Liver (tissue), 9 donors: ENCODE data around the gene ZNF793. TPM values are rescaled to one million over a fixed set of nuclear protein-coding genes. Genes with fewer than 3 reads are reported as not detected.

Experiments
- DNase-seq: peaks from one replicate; pipeline ENCODE4 v3.0.0-alpha.2; 2017; ENCODE audit warnings: low spot score
- H3K27ac ChIP-seq, 2 donors: one replicate each; pipeline ENCODE4 v1.7.0; 2013; ENCODE audit warnings: inconsistent platforms in 2 of 2, low read length in 2 of 2, control low read depth in 1 of 2, low read depth in 1 of 2, mild to moderate bottlenecking in 1 of 2
- H3K27me3 ChIP-seq, 4 donors: one replicate each; pipeline versions ENCODE4 v1.6.1 to v1.7.0; 2013; ENCODE audit warnings: low read length in 3 of 4, inconsistent platforms in 1 of 4, mild to moderate bottlenecking in 1 of 4, moderate library complexity in 1 of 4; ENCODE audit not compliant: control insufficient read depth in 4 of 4, insufficient read depth in 4 of 4
- H3K36me3 ChIP-seq, 4 donors: one replicate each; pipeline versions ENCODE4 v1.6.1 to v1.7.0; 2013; ENCODE audit warnings: low read length in 3 of 4, mild to moderate bottlenecking in 3 of 4, low read depth in 1 of 4, moderate library complexity in 1 of 4; ENCODE audit not compliant: control insufficient read depth in 4 of 4, insufficient read depth in 3 of 4
- H3K4me1 ChIP-seq, 4 donors: one replicate each; pipeline versions ENCODE4 v1.6.1 to v1.7.0; 2013; ENCODE audit warnings: low read length in 3 of 4, mild to moderate bottlenecking in 3 of 4, moderate library complexity in 1 of 4; ENCODE audit not compliant: control insufficient read depth in 4 of 4, insufficient read depth in 4 of 4
- H3K4me3 ChIP-seq, 3 donors: one replicate each; pipeline versions ENCODE4 v1.6.1 to v1.7.0; 2013; ENCODE audit warnings: low read length in 3 of 3, control low read depth in 1 of 3, low read depth in 1 of 3, mild to moderate bottlenecking in 1 of 3
- H3K9ac ChIP-seq, 2 donors: one replicate each; pipeline ENCODE4 v1.7.0; 2013; ENCODE audit warnings: low read length in 2 of 2, mild to moderate bottlenecking in 2 of 2, moderate library complexity in 2 of 2, control low read depth in 1 of 2, low read depth in 1 of 2
- H3K9me3 ChIP-seq, 4 donors: one replicate each; pipeline versions ENCODE4 v1.6.1 to v1.7.0; 2013; ENCODE audit warnings: low read length in 3 of 4; ENCODE audit not compliant: control insufficient read depth in 4 of 4
- ATF3 ChIP-seq: IDR thresholded peaks from 2 replicates; pipeline ENCODE4 v1.6.1; 2016; ENCODE audit warnings: antibody characterized with exemption
- CTCF ChIP-seq: fragments of 150-350 bp; IDR thresholded peaks from 2 replicates; pipeline ENCODE4 v1.5.1; 2017; ENCODE audit warnings: improper control_type of control experiment, low read depth, low read length; ENCODE audit not compliant: missing input control
- EGR1 ChIP-seq, 2 donors: IDR thresholded peaks; 2 replicates each; pipeline ENCODE4 v1.6.1; 2016 to 2018; ENCODE audit warnings: antibody characterized with exemption in 2 of 2, low read depth in 2 of 2
- FOXA1 ChIP-seq: IDR thresholded peaks from 2 replicates; pipeline ENCODE4 v1.6.1; 2016; ENCODE audit warnings: antibody characterized with exemption
- GABPA ChIP-seq, 2 donors: IDR thresholded peaks in 1 of 2; conservative IDR thresholded peaks in 1 of 2; 2 replicates each; pipeline ENCODE4 v1.6.1; 2016; ENCODE audit warnings: antibody characterized with exemption in 2 of 2, mild to moderate bottlenecking in 1 of 2, moderate library complexity in 1 of 2
- HNF4A ChIP-seq, 2 donors: conservative IDR thresholded peaks; 2 replicates each; pipeline ENCODE4 v1.6.1; 2016; ENCODE audit warnings: antibody characterized with exemption in 2 of 2, mild to moderate bottlenecking in 2 of 2
- JUND ChIP-seq, 2 donors: IDR thresholded peaks; 2 replicates each; pipeline ENCODE4 v1.6.1; 2016; ENCODE audit warnings: antibody characterized with exemption in 2 of 2
- MAX ChIP-seq: IDR thresholded peaks from 2 replicates; pipeline ENCODE4 v1.6.1; 2016; ENCODE audit warnings: antibody characterized with exemption
- NR2F2 ChIP-seq: IDR thresholded peaks from 2 replicates; pipeline ENCODE4 v1.6.1; 2016; ENCODE audit warnings: antibody characterized with exemption
- RAD21 ChIP-seq, 2 donors: IDR thresholded peaks; 2 replicates each; pipeline ENCODE4 v1.6.1; 2016; ENCODE audit warnings: antibody characterized with exemption in 2 of 2, mild to moderate bottlenecking in 2 of 2
- REST ChIP-seq: IDR thresholded peaks from 2 replicates; pipeline ENCODE4 v1.6.1; 2016; ENCODE audit warnings: antibody characterized with exemption, mild to moderate bottlenecking
- RXRA ChIP-seq, 2 donors: IDR thresholded peaks; 2 replicates each; pipeline ENCODE4 v1.6.1; 2017 to 2018; ENCODE audit warnings: antibody characterized with exemption in 2 of 2, mild to moderate bottlenecking in 1 of 2
- SP1 ChIP-seq: IDR thresholded peaks from 2 replicates; pipeline ENCODE4 v1.6.1; 2018; ENCODE audit warnings: antibody characterized with exemption, mild to moderate bottlenecking
- YY1 ChIP-seq: IDR thresholded peaks from 2 replicates; pipeline ENCODE4 v1.6.1; 2016; ENCODE audit warnings: antibody characterized with exemption, mild to moderate bottlenecking
- ZBTB33 ChIP-seq: IDR thresholded peaks from 2 replicates; pipeline ENCODE4 v1.6.1; 2016; ENCODE audit warnings: antibody characterized with exemption
- WGBS: extraction: QIAGEN DNeasy Blood & Tissue Kit; methylation state at CpG from one replicate; pipeline ENCODE4 v1.1.7; 2013; 5-methylcytosine and 5-hydroxymethylcytosine counted together
- polyA plus RNA-seq, 2 donors: library from polyadenylated mRNA; stranded (reverse) in 1 of 2; unstranded in 1 of 2; fragments of 200-250 nt in 1 of 2; fragments of >200 nt in 1 of 2; fragmentation: Nextera tagmentation in 1 of 2; extraction: Ambion mirVana in 1 of 2; gene quantifications; one replicate each; pipeline versions ENCODE4 v1.2.1 to v1.2.3, GENCODE V29; 2013 to 2015
- total RNA-seq, 2 donors: library from RNA; depleted of rRNA; stranded (reverse); fragments of >200 nt; gene quantifications; one replicate each; pipeline ENCODE4 v1.2.3, GENCODE V29; 2014
- donor health status: healthy.
- donor health status: healthy.
- donor health status: healthy.
- donor health status: healthy.
- donor health status: healthy.

The ZNF793 gene
- total and polyA plus RNA-seq, 4 donors = 0.15 to 0.93 (median 0.51) TPM

GRCh38 chr19:37467608-37468090 lies 39.1 kb upstream of the ZNF793 start:
- TF ChIP-seq FOXA1 (no peak), MAX (no peak), CTCF (no peak), SP1 (no peak), HNF4A (conservative IDR thresholded peaks at IDR 0.05) (no peak), RXRA (IDR thresholded peaks at IDR 0.05) (no peak), ATF3 (no peak), EGR1 (IDR thresholded peaks at IDR 0.05; ENCODE audit: low read depth in 2 of 2) (no peak), REST (no peak), NR2F2 (no peak), JUND (IDR thresholded peaks at IDR 0.05) (no peak), ZBTB33 (no peak), YY1 (no peak), RAD21 (IDR thresholded peaks at IDR 0.05) (no peak), GABPA (IDR thresholded peaks at IDR 0.05 in 1 of 2, conservative IDR thresholded peaks at IDR 0.05 in 1 of 2) (no peak)
- H3K4me3 ChIP-seq = peak overlapping the region; percentile 77 to 90 (median 80)
- H3K9me3 ChIP-seq = peaks cover 3 to 18% (median 14%) of the 10 kb centered on the region in 4 donors
- 39% methylated on average over 18 of the region's 18 CpGs for WGBS
- peaks cover 0 to 25% (median 13%) of the 10 kb centered on the region in 4 donors for H3K4me1 ChIP-seq
- H3K27me3 ChIP-seq = no peaks in the 10 kb centered on the region
- H3K27ac ChIP-seq = peak overlapping the region; percentile 58 to 78
- DNase-seq = no peak
- H3K36me3 ChIP-seq = peaks cover 4 to 29% (median 19%) of the 10 kb centered on the region in 4 donors
- no peak overlapping the region for H3K9ac ChIP-seq
